ENCODE data around the gene BTBD2.

GRCh38 chr19:1962674-1963073 lies 52.8 kb downstream of the BTBD2 start:
- TF ChIP-seq CTCF (IDR thresholded peaks at IDR 0.05; ENCODE audit: poor library complexity), result no peak
- no peak for TF ChIP-seq EZH2phosphoT487 (IDR thresholded peaks at IDR 0.05; ENCODE audit: low read depth, severe bottlenecking, unreplicated experiment)

Data from hepatocyte (in vitro differentiated cells).